IMR-90 (cell line): Measurements from ENCODE around the gene TMEM8B. TPM values are rescaled to one million over a fixed set of nuclear protein-coding genes. Genes with fewer than 3 reads are reported as not detected.

Experiments used
- ATAC-seq: fragments of 200-7000 bp; cut with Tn5 transposase; 2 replicates; pipeline ENCODE4 v1.9.1; 2020; ENCODE audit warnings: low read depth, mild to moderate bottlenecking, moderate library complexity
- BruUV-seq: library from RNA; stranded (reverse); fragments of 400-500 nt; replicated peaks from 2 replicates; lab custom pipeline; 2021; lab: Mats Ljungman, UMichigan
- CTCF ChIA-PET: fragments of 300-600 bp; formaldehyde crosslinking; extraction: SDS; loops from one replicate; lab custom pipeline; 2021; ENCODE audit warnings: antibody characterized with exemption; lab: Yijun Ruan, JAX
- POLR2A ChIA-PET: fragments of 300-600 bp; sonication (Branson Sonifier 250); formaldehyde crosslinking; loops from one replicate; lab custom pipeline; 2022; ENCODE audit warnings: antibody characterized with exemption; ENCODE audit not compliant: unreplicated experiment; lab: Charles Lee
- DNase-seq: peaks from one replicate; pipeline ENCODE4 v3.0.0; 2013
- H2AFZ ChIP-seq: replicated peaks from 2 replicates; pipeline ENCODE3; 2013; ENCODE audit warnings: low read length, mild to moderate bottlenecking; ENCODE audit not compliant: poor library complexity
- H2AK5ac ChIP-seq: 2 replicates; pipeline ENCODE4 v1.6.1; 2013; ENCODE audit warnings: low read depth, low read length, inconsistent platforms
- H2AK9ac ChIP-seq: replicated peaks from 2 replicates; pipeline ENCODE3; 2013; ENCODE audit warnings: mild to moderate bottlenecking, low read depth, low read length, moderate library complexity; ENCODE audit not compliant: poor library complexity
- H2BK120ac ChIP-seq: 2 replicates; pipeline ENCODE4 v1.6.1; 2013; ENCODE audit warnings: low read depth, low read length, inconsistent platforms
- H2BK15ac ChIP-seq: 3 replicates; pipeline ENCODE4 v1.6.1; 2013; ENCODE audit warnings: low read depth, low read length, inconsistent platforms
- H2BK20ac ChIP-seq: 2 replicates; pipeline ENCODE4 v1.6.1; 2013; ENCODE audit warnings: low read depth, mild to moderate bottlenecking, inconsistent platforms, low read length, moderate library complexity
- H2BK5ac ChIP-seq: 2 replicates; pipeline ENCODE4 v1.6.1; 2013; ENCODE audit warnings: mild to moderate bottlenecking, low read depth, low read length, inconsistent platforms; ENCODE audit not compliant: poor library complexity, severe bottlenecking
- H3K14ac ChIP-seq: replicated peaks from 2 replicates; pipeline ENCODE4 v1.6.1; 2013; ENCODE audit warnings: low read depth, low read length, inconsistent platforms
- H3K18ac ChIP-seq: 2 replicates; pipeline ENCODE4 v1.6.1; 2013; ENCODE audit warnings: low read depth, low read length, control low read depth
- H3K23ac ChIP-seq: 2 replicates; pipeline ENCODE4 v1.6.1; 2013; ENCODE audit warnings: low read depth, low read length, inconsistent platforms
- H3K27ac ChIP-seq: 2 replicates; pipeline ENCODE4 v1.5.1; 2013; ENCODE audit warnings: mild to moderate bottlenecking, control low read depth, low read length; ENCODE audit not compliant: insufficient read depth
- H3K27me3 ChIP-seq: 2 replicates; pipeline ENCODE4 v1.6.1; 2013; ENCODE audit warnings: low read length; ENCODE audit not compliant: control insufficient read depth, insufficient read depth
- H3K36me3 ChIP-seq: 2 replicates; pipeline ENCODE4 v1.6.1; 2013; ENCODE audit warnings: low read length, mixed read lengths; ENCODE audit not compliant: control insufficient read depth, insufficient read depth
- H3K4ac ChIP-seq: 2 replicates; pipeline ENCODE4 v1.6.1; 2013; ENCODE audit warnings: low read depth, low read length, inconsistent platforms
- H3K4me1 ChIP-seq: 2 replicates; pipeline ENCODE4 v1.6.1; 2013; ENCODE audit warnings: low read length, mixed read lengths; ENCODE audit not compliant: control insufficient read depth, insufficient read depth
- H3K4me2 ChIP-seq: 2 replicates; pipeline ENCODE4 v1.6.1; 2013; ENCODE audit warnings: low read depth, mild to moderate bottlenecking, control low read depth, low read length, moderate library complexity
- H3K4me3 ChIP-seq: 2 replicates; pipeline ENCODE4 v1.5.1; 2013; ENCODE audit warnings: low read depth, mild to moderate bottlenecking, control low read depth, low read length, moderate library complexity; ENCODE audit not compliant: insufficient read depth
- H3K56ac ChIP-seq: 2 replicates; pipeline ENCODE4 v1.6.1; 2013; ENCODE audit warnings: low read length, inconsistent platforms; ENCODE audit not compliant: insufficient read depth; ENCODE audit errors: extremely low read depth
- H3K79me1 ChIP-seq, 2 experiments: 2 replicates each; pipeline ENCODE4 v1.6.1; 2013; ENCODE audit warnings: low read length in 2 of 2, inconsistent platforms in 1 of 2, low read depth in 1 of 2
- H3K9ac ChIP-seq: 2 replicates; pipeline ENCODE4 v1.6.1; 2013; ENCODE audit warnings: low read depth, low read length, control low read depth
- H3K9me1 ChIP-seq: 2 replicates; pipeline ENCODE4 v1.6.1; 2013; ENCODE audit warnings: low read length, inconsistent platforms; ENCODE audit not compliant: insufficient read depth
- H3K9me3 ChIP-seq: 2 replicates; pipeline ENCODE4 v1.6.1; 2013; ENCODE audit warnings: low read length; ENCODE audit not compliant: control insufficient read depth, insufficient read depth
- H4K20me1 ChIP-seq: 2 replicates; pipeline ENCODE4 v1.6.1; 2013; ENCODE audit warnings: low read length, inconsistent platforms; ENCODE audit not compliant: insufficient read depth
- H4K5ac ChIP-seq: 2 replicates; pipeline ENCODE4 v1.6.1; 2013; ENCODE audit warnings: mild to moderate bottlenecking, low read depth, low read length, control low read depth
- H4K8ac ChIP-seq, 2 experiments: 2 replicates each; pipeline ENCODE4 v1.6.1; 2013; ENCODE audit warnings: low read depth in 2 of 2, low read length in 2 of 2, control low read depth in 1 of 2, inconsistent platforms in 1 of 2
- H4K91ac ChIP-seq: 2 replicates; pipeline ENCODE4 v1.6.1; 2013; ENCODE audit warnings: low read depth, low read length, inconsistent platforms; ENCODE audit not compliant: insufficient read depth
- FOS ChIP-seq: fragments of 150-350 bp; IDR thresholded peaks from 2 replicates; pipeline ENCODE4 v1.6.1; 2016; ENCODE audit warnings: low read depth, low read length
- MAFK ChIP-seq: IDR thresholded peaks from 2 replicates; pipeline ENCODE4 v1.6.1; 2012; ENCODE audit warnings: low read depth, low read length, improper control_type of control experiment
- MAZ ChIP-seq: IDR thresholded peaks from 2 replicates; pipeline ENCODE4 v1.6.1; 2012; ENCODE audit warnings: low read depth, mild to moderate bottlenecking, low read length, improper control_type of control experiment, moderate library complexity, borderline replicate concordance
- NFE2L2 ChIP-seq: fragments of 150-350 bp; IDR thresholded peaks from 2 replicates; pipeline ENCODE4 v1.6.1; 2016; ENCODE audit warnings: low read depth, mild to moderate bottlenecking, low read length
- SMC3 ChIP-seq: fragments of 150-350 bp; IDR thresholded peaks from 2 replicates; pipeline ENCODE4 v1.6.1; 2016; ENCODE audit warnings: low read depth, mild to moderate bottlenecking, antibody characterized with exemption, low read length, moderate library complexity
- USF2 ChIP-seq: fragments of 150-350 bp; IDR thresholded peaks from 2 replicates; pipeline ENCODE4 v1.6.1; 2017; ENCODE audit warnings: mild to moderate bottlenecking, antibody characterized with exemption, low read length, low read depth
- WGBS, 2 experiments: methylation state at CpG; one replicate each; pipeline versions ENCODE4 v1.1.5 to v1.1.7; 2013; ENCODE audit warnings: missing lambda C conversion rate in 2 of 2; ENCODE audit not compliant: insufficient read length in 1 of 2; ENCODE audit errors: extremely low coverage in 2 of 2; 5-methylcytosine and 5-hydroxymethylcytosine counted together
- dilution Hi-C: fragments of 300-500 bp; cut with HindIII; formaldehyde crosslinking; loops from one replicate; pipeline ENCODE4 v1.14.3; 2018; ENCODE audit warnings: low sequenced_read_pairs; ENCODE audit not compliant: unreplicated experiment
- in situ Hi-C: fragments of 300-500 bp; cut with MboI; formaldehyde crosslinking; loops from 3 replicates; pipeline ENCODE4 v1.14.3; 2019; ENCODE audit warnings: low sequenced_read_pairs, inconsistent platforms, mixed read lengths
- intact Hi-C: fragments of 100-400 bp; cut with micrococcal nuclease; formaldehyde crosslinking; loops from 2 replicates; pipeline ENCODE4 v1.10.0; 2022
- polyA plus RNA-seq, 3 experiments: library from polyadenylated mRNA; depleted of rRNA; stranded (reverse); fragments of >200 nt; gene quantifications; 2 replicates each; pipeline ENCODE4 v1.2.3, GENCODE V29; 2012; ENCODE audit warnings: low replicate concordance in 1 of 3
- total RNA-seq: library from RNA; depleted of rRNA; stranded (reverse); fragments of >200 nt; gene quantifications from 2 replicates; pipeline ENCODE4 v1.2.3, GENCODE V29; 2012
- TF ChIP-seq, protein P1 (sequence below): conservative IDR thresholded peaks from 2 replicates; pipeline ENCODE4 v1.5.1; 2012; ENCODE audit warnings: mild to moderate bottlenecking, low read depth, low read length, improper control_type of control experiment

The TMEM8B gene
- total and polyA plus RNA-seq, 2 of the 4 experiments (the other 2 are of a cell fraction): 0.72 to 8.3 TPM

GRCh38 chr9:35912791-35913400, 83.9 kb downstream of the TMEM8B start:
- Histone ChIP-seq H2AK9ac (no peak overlapping the region), H3K23ac (no peak overlapping the region), H3K4ac (no peak overlapping the region), H4K8ac (peak overlapping the region in 1 of 2 experiments; percentile 22; a peak in 1 of 4 replicates), H3K36me3 (no peaks in the 10 kb centered on the region), H4K20me1 (no peaks in the 10 kb centered on the region), H2BK15ac (peak overlapping the region; percentile 12; the same call in 2 of the 3 replicates), H4K5ac (no peak overlapping the region), H3K56ac (no peak overlapping the region), H2BK5ac (no peak overlapping the region), H3K4me2 (no peak overlapping the region), H3K27me3 (no peaks in the 10 kb centered on the region), H2AK5ac (peak overlapping the region; percentile 10), H4K91ac (no peak overlapping the region; the same call in 1 of the 2 replicates), H3K27ac (no peak overlapping the region), H3K9ac (no peak overlapping the region), H3K18ac (no peak overlapping the region), H3K14ac (no peak overlapping the region), H2BK20ac (no peak overlapping the region; the same call in 1 of the 2 replicates), H3K9me1 (peaks cover 12% of the 10 kb centered on the region), H2BK120ac (peak overlapping the region; percentile 16; the same call in 1 of the 2 replicates), H2AFZ (peak overlapping the region; percentile 26), H3K4me1 (peaks cover 21% of the 10 kb centered on the region), H3K79me1 (peaks cover 0 to 19% of the 10 kb centered on the region in 2 experiments; a peak in 2 of 4 replicates), H3K9me3 (no peaks in the 10 kb centered on the region), H3K4me3 (no peak overlapping the region)
- DNase-seq: no peak
- ATAC-seq: no peak
- BruUV-seq: no TSS peak
- ChIA-PET CTCF (interaction anchor here (0.6 kb wide), 1 partner anchor 9 kb away, joined by 4 read pairs; no protein-coding TSS in a partner anchor), POLR2A (no interaction called here)
- in situ Hi-C loops: no loop called here
- 90% methylated on average over 5 of the region's 10 CpGs; no CpG with 5 or more reads in 1 of the 2 experiments for WGBS, 2 experiments
- intact Hi-C loops: no loop called here
- dilution Hi-C loops: no loop called here
- TF ChIP-seq, protein P1, sequence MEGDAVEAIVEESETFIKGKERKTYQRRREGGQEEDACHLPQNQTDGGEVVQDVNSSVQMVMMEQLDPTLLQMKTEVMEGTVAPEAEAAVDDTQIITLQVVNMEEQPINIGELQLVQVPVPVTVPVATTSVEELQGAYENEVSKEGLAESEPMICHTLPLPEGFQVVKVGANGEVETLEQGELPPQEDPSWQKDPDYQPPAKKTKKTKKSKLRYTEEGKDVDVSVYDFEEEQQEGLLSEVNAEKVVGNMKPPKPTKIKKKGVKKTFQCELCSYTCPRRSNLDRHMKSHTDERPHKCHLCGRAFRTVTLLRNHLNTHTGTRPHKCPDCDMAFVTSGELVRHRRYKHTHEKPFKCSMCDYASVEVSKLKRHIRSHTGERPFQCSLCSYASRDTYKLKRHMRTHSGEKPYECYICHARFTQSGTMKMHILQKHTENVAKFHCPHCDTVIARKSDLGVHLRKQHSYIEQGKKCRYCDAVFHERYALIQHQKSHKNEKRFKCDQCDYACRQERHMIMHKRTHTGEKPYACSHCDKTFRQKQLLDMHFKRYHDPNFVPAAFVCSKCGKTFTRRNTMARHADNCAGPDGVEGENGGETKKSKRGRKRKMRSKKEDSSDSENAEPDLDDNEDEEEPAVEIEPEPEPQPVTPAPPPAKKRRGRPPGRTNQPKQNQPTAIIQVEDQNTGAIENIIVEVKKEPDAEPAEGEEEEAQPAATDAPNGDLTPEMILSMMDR: no peak
- TF ChIP-seq NFE2L2: no peak
- no peak for TF ChIP-seq MAZ
- TF ChIP-seq FOS: no peak
- no peak for TF ChIP-seq SMC3
- no peak for TF ChIP-seq USF2
- TF ChIP-seq MAFK: no peak
